Astrocyte (in vitro differentiated cells and primary cell): ENCODE data around the gene DNM1. TPM values are rescaled to one million over a fixed set of nuclear protein-coding genes. Genes with fewer than 3 reads are reported as not detected.

ENCODE experiments used
- DNase-seq: peaks from one replicate; pipeline ENCODE4 v3.0.0-alpha.2; 2010; ENCODE audit warnings: low read depth
- FAIRE-seq: peaks from 2 replicates; lab custom pipeline; 2011; peaks lifted over from hg19 to GRCh38; lab: Jason Lieb, UNC
- H2AFZ ChIP-seq: 2 replicates; pipeline ENCODE4 v1.6.0; 2012; ENCODE audit warnings: low read depth, low read length, inconsistent platforms
- H3K27ac ChIP-seq: 2 replicates; pipeline ENCODE4 v1.5.1; 2011; ENCODE audit warnings: low read depth, low read length, inconsistent platforms
- H3K27me3 ChIP-seq: 2 replicates; pipeline ENCODE4 v1.6.0; 2011; ENCODE audit warnings: low read length, inconsistent platforms; ENCODE audit not compliant: insufficient read depth
- H3K36me3 ChIP-seq: 2 replicates; pipeline ENCODE4 v1.5.1; 2011; ENCODE audit warnings: low read length, inconsistent platforms; ENCODE audit not compliant: insufficient read depth
- H3K4me1 ChIP-seq: 2 replicates; pipeline ENCODE4 v1.5.1; 2011; ENCODE audit warnings: low read length, inconsistent platforms; ENCODE audit not compliant: insufficient read depth
- H3K4me2 ChIP-seq: 2 replicates; pipeline ENCODE4 v1.6.0; 2012; ENCODE audit warnings: low read length, inconsistent platforms
- H3K4me3 ChIP-seq: 2 replicates; pipeline ENCODE4 v1.5.1; 2011; ENCODE audit warnings: low read depth, mild to moderate bottlenecking, low read length, inconsistent platforms; ENCODE audit not compliant: insufficient read depth
- H3K79me2 ChIP-seq: 2 replicates; pipeline ENCODE4 v1.6.0; 2012; ENCODE audit warnings: mild to moderate bottlenecking, low read length, inconsistent platforms; ENCODE audit not compliant: insufficient read depth
- H3K9ac ChIP-seq: 2 replicates; pipeline ENCODE4 v1.6.0; 2012; ENCODE audit warnings: mild to moderate bottlenecking, low read length, inconsistent platforms
- H3K9me3 ChIP-seq: 2 replicates; pipeline ENCODE4 v1.5.1; 2012; ENCODE audit warnings: low read depth, mild to moderate bottlenecking, low read length, inconsistent platforms; ENCODE audit not compliant: insufficient read depth
- H4K20me1 ChIP-seq: 2 replicates; pipeline ENCODE4 v1.6.0; 2012; ENCODE audit warnings: low read length, inconsistent platforms; ENCODE audit not compliant: insufficient read depth
- H3K27ac Mint-ChIP-seq: one replicate; pipeline ENCODE4 v1.8.0; 2021; ENCODE audit warnings: mild to moderate bottlenecking, mixed read lengths; ENCODE audit not compliant: unreplicated experiment
- H3K27me3 Mint-ChIP-seq: one replicate; pipeline ENCODE4 v1.8.0; 2021; ENCODE audit warnings: low read depth, mixed read lengths; ENCODE audit not compliant: unreplicated experiment
- H3K36me3 Mint-ChIP-seq: one replicate; pipeline ENCODE4 v1.8.0; 2021; ENCODE audit warnings: low read depth, mixed read lengths; ENCODE audit not compliant: unreplicated experiment
- H3K4me1 Mint-ChIP-seq: one replicate; pipeline ENCODE4 v1.8.0; 2021; ENCODE audit warnings: low read depth, mixed read lengths; ENCODE audit not compliant: unreplicated experiment
- H3K4me3 Mint-ChIP-seq: one replicate; pipeline ENCODE4 v1.8.0; 2021; ENCODE audit warnings: mild to moderate bottlenecking, moderate library complexity, mixed read lengths; ENCODE audit not compliant: unreplicated experiment
- H3K9me3 Mint-ChIP-seq: one replicate; pipeline ENCODE4 v1.8.0; 2021; ENCODE audit warnings: mild to moderate bottlenecking, mixed read lengths; ENCODE audit not compliant: unreplicated experiment
- EZH2 ChIP-seq: IDR thresholded peaks from 2 replicates; pipeline ENCODE4 v1.6.1; 2012; ENCODE audit warnings: mild to moderate bottlenecking, low read length, inconsistent platforms; ENCODE audit not compliant: insufficient read depth
- total RNA-seq: library from RNA; stranded (reverse); gene quantifications from 2 replicates; pipeline ENCODE4 v1.2.1, GENCODE V29; 2021
- TF ChIP-seq, protein P1 (sequence below): IDR thresholded peaks from 2 replicates; pipeline ENCODE4 v1.5.1; 2011; ENCODE audit warnings: low read depth, mild to moderate bottlenecking, inconsistent platforms, low read length, moderate library complexity; ENCODE audit not compliant: insufficient read depth

DNM1 gene
- total RNA-seq, 1 donor from 2014 or later: 29.7 TPM

GRCh38 chr9:128161215-128161902 is 41.8 kb upstream of the DNM1 start:
- H4K20me1 ChIP-seq: peaks cover 38% of the 10 kb centered on the region
- peak overlapping the region; percentile 93 for H3K4me3 ChIP-seq
- TF ChIP-seq, protein P1, sequence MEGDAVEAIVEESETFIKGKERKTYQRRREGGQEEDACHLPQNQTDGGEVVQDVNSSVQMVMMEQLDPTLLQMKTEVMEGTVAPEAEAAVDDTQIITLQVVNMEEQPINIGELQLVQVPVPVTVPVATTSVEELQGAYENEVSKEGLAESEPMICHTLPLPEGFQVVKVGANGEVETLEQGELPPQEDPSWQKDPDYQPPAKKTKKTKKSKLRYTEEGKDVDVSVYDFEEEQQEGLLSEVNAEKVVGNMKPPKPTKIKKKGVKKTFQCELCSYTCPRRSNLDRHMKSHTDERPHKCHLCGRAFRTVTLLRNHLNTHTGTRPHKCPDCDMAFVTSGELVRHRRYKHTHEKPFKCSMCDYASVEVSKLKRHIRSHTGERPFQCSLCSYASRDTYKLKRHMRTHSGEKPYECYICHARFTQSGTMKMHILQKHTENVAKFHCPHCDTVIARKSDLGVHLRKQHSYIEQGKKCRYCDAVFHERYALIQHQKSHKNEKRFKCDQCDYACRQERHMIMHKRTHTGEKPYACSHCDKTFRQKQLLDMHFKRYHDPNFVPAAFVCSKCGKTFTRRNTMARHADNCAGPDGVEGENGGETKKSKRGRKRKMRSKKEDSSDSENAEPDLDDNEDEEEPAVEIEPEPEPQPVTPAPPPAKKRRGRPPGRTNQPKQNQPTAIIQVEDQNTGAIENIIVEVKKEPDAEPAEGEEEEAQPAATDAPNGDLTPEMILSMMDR: no peak
- TF ChIP-seq EZH2: no peak
- peak overlapping the region; percentile 100 for H3K4me2 ChIP-seq
- H2AFZ ChIP-seq: no peak overlapping the region
- H3K36me3 Mint-ChIP-seq: peaks cover 18% of the 10 kb centered on the region
- FAIRE-seq: no peak
- H3K9me3 Mint-ChIP-seq: no peaks in the 10 kb centered on the region
- no peaks in the 10 kb centered on the region for H3K9me3 ChIP-seq
- peaks cover 23% of the 10 kb centered on the region for H3K79me2 ChIP-seq
- peaks cover 12% of the 10 kb centered on the region for H3K36me3 ChIP-seq
- no peak overlapping the region for H3K27ac Mint-ChIP-seq
- peak overlapping the region; percentile 81 for H3K4me3 Mint-ChIP-seq
- H3K4me1 ChIP-seq: peaks cover 13% of the 10 kb centered on the region
- DNase-seq: no peak
- peak overlapping the region; percentile 92 for H3K9ac ChIP-seq
- H3K27me3 ChIP-seq: no peaks in the 10 kb centered on the region
- H3K27me3 Mint-ChIP-seq: no peaks in the 10 kb centered on the region
- H3K4me1 Mint-ChIP-seq: peaks cover 2% of the 10 kb centered on the region
- no peak overlapping the region for H3K27ac ChIP-seq

GRCh38 chr9:128162215-128163026 is 40.8 kb upstream of the DNM1 start:
- Mint-ChIP-seq H3K4me1 (peaks cover 2% of the 10 kb centered on the region), H3K9me3 (no peaks in the 10 kb centered on the region), H3K36me3 (peaks cover 21% of the 10 kb centered on the region), H3K27me3 (no peaks in the 10 kb centered on the region), H3K27ac (peak overlapping the region; percentile 47), H3K4me3 (peak overlapping the region; percentile 72)
- TF ChIP-seq, protein P1: no peak
- no peak for TF ChIP-seq EZH2
- Histone ChIP-seq H3K4me2 (no peak overlapping the region), H3K9ac (no peak overlapping the region), H3K79me2 (peaks cover 24% of the 10 kb centered on the region), H4K20me1 (peaks cover 44% of the 10 kb centered on the region), H3K27me3 (no peaks in the 10 kb centered on the region), H3K27ac (no peak overlapping the region), H3K4me1 (peaks cover 13% of the 10 kb centered on the region), H3K4me3 (no peak overlapping the region), H3K36me3 (peaks cover 13% of the 10 kb centered on the region), H3K9me3 (no peaks in the 10 kb centered on the region), H2AFZ (no peak overlapping the region)
- no peak for FAIRE-seq
- DNase-seq: no peak
